Umbilical cord (tissue), 2 donors: Measurements from ENCODE around the gene USP9X. TPM values are rescaled to one million over a fixed set of nuclear protein-coding genes. Genes with fewer than 3 reads are reported as not detected.
"Not testable (repeated sequence)": the region's sequence is repeated elsewhere in the genome, so short reads cannot be mapped to it uniquely, and the experiment has no call there.

ENCODE experiments used
- DNase-seq: peaks from one replicate; pipeline ENCODE4 v3.0.0-alpha.2; 2015; ENCODE audit warnings: low spot score
- total RNA-seq: library from RNA; depleted of rRNA; stranded (reverse); fragments of >200 nt; gene quantifications from one replicate; pipeline ENCODE4 v1.2.3, GENCODE V29; 2014; ENCODE audit warnings: low replicate concordance; ENCODE audit not compliant: insufficient read depth

The USP9X gene
- total RNA-seq: 85.5 TPM

GRCh38 chrX:41084893-41085511 is at the start of gene USP9X:
Gene USP9X (plus strand): TSS chrX:41085445. CDS start chrX:41123629, 38,184 bp downstream.
- peak; percentile 89 for DNase-seq

GRCh38 chrX:41035582-41035981 is 49.7 kb upstream of the USP9X start:
- DNase-seq: no peak

- DNase-seq: no peak
Observed at GRCh38 chrX:41036668-41037326, 48.4 kb upstream of the USP9X start.

- DNase-seq: no peak
Observed at GRCh38 chrX:41043196-41043595, 42.0 kb upstream of the USP9X start.

- DNase-seq: peak; percentile 15
Observed at GRCh38 chrX:41043674-41044345, 41.4 kb upstream of the USP9X start.

- peak; percentile 58 for DNase-seq
Observed at GRCh38 chrX:41045960-41046567, 39.2 kb upstream of the USP9X start.

- no peak for DNase-seq
Observed at GRCh38 chrX:41047878-41048534, 37.2 kb upstream of the USP9X start.

GRCh38 chrX:41050359-41050758 is 34.9 kb upstream of the USP9X start:
- DNase-seq: no peak

- DNase-seq: no peak
Observed at GRCh38 chrX:41051288-41051687, 34.0 kb upstream of the USP9X start.

- no peak for DNase-seq
Observed at GRCh38 chrX:41055740-41056139, 29.5 kb upstream of the USP9X start.

GRCh38 chrX:41063276-41063675 is 22.0 kb upstream of the USP9X start:
- not testable (repeated sequence) for DNase-seq

- DNase-seq: no peak
Observed at GRCh38 chrX:41064018-41064417, 21.2 kb upstream of the USP9X start.

GRCh38 chrX:41066391-41066790 is 18.9 kb upstream of the USP9X start:
- no peak for DNase-seq

GRCh38 chrX:41066969-41067368 is 18.3 kb upstream of the USP9X start:
- DNase-seq: no peak

GRCh38 chrX:41067721-41068120 is 17.5 kb upstream of the USP9X start:
- DNase-seq: no peak

GRCh38 chrX:41076742-41077141 is 8.5 kb upstream of the USP9X start:
- DNase-seq: no peak

GRCh38 chrX:41081821-41082220 is 3.4 kb upstream of the USP9X start:
- no peak for DNase-seq

- no peak for DNase-seq
Observed at GRCh38 chrX:41082783-41083182, 2.5 kb upstream of the USP9X start.

GRCh38 chrX:41084044-41084892 is 977 bp upstream of the USP9X start:
- peak; percentile 94 for DNase-seq

GRCh38 chrX:41085512-41085877 is 250 bp downstream of the USP9X start:
- peak; percentile 57 for DNase-seq
